ENCODE results near the gene MINAR2. TPM values are rescaled to one million over a fixed set of nuclear protein-coding genes. Genes with fewer than 3 reads are reported as not detected.

MINAR2 gene, protein sequence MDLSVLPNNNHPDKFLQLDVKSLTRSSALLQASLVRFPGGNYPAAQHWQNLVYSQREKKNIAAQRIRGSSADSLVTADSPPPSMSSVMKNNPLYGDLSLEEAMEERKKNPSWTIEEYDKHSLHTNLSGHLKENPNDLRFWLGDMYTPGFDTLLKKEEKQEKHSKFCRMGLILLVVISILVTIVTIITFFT
- not detected in 2 replicates for total RNA-seq (2014; rRNA removed; shearing (Covaris generic))

DNA sequence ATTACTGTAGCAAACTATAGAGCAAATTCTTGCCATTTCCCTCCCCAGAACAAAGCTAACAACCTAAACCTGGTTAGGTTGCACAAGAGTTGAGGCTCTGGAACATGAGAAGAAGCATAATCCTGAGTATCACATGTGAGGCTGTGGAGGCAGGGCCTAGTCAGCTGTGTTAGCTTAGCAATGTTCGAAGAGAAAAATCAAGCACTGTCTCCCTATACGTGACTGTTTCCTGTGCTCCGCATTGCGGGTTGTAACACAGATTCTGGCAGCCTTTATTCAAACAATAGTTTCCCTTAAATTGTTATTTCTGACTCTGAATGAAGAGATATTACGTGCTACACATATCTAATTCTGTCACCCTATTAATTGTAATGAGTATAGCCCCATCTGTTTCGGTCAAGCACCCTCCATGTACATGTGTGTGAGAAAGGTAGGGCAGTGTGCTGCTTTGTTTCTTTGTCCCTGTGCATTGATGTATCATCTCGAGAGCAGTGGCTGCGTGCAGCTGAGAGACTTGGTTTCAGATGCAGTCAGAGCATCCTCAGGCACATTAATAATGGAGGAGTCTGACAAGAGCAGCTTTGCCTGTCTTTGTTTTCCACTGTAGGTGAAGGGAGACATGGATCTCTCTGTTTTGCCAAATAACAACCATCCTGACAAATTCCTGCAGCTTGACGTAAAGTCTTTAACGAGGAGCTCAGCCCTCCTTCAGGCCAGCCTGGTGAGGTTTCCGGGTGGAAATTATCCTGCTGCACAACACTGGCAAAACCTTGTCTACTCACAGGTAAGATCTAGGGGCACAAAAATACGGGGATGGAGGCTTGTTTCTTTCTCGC, at the start of gene MINAR2:
TSS of gene MINAR2 (plus strand) at position 523 of the 836 bp plus-strand sequence. CDS start at position 620, 97 bp downstream.
- no peak for DNase-seq (ENCODE audit: low read depth)

DNA sequence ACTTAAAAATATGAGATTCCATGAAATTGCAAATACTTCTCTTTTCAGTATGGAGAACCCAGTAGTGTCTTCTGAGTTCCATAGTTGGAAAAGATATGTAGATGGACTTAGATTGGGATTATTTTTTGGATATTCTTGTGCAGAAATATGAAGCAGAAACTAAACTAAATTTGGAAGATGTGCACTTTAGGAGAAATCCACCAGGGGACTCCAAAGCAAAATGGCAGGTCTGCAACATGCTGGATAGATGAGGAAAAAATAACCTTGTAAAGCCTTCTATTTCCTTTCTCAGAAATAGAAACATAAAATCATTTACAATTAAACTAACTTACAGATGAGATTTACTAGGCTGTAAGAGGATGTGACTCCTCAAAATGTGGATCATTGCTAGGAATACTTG, 49.2 kb upstream of the MINAR2 start:
- no peak for DNase-seq (ENCODE audit: low read depth)

DNA sequence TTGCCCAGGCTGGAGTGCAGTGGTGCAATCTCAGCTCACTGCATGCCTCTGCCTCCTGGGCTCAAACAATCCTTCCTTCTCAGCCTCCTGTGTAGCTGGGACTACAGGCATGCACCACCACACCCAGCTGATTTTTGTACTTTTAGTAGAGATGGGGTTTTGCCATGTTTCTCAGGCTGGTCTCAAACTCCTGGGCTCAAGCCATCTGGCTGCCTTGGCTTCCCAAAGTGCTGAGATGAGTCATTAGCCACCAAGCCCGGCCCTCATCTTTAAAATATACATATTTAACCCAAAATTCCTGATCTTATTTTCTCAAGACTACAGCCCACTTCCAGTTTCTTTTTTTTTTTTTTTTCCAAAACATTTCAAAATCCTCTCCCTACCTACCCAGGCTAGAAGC, 31.7 kb upstream of the MINAR2 start:
- DNase-seq (ENCODE audit: low read depth) = no peak

DNA sequence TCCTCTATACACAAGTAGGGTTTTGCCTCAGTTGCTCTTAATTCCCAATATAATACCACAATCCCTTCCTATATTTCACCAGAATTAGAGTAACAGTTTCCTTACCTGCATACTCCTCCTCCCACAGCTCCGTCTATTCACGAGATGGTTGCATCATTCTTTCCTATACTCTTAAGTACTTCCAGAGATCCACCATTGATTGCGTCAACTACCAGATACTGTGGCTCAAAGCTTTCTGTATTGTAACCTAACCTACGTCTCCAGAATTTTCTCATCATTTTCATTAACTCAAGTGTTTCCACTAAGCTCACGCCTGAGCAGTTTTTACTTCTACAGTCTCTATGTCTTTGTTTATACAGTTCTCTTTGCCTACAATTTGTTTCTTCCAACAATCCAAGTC, 31.2 kb upstream of the MINAR2 start:
- DNase-seq (ENCODE audit: low read depth) = no peak

DNA sequence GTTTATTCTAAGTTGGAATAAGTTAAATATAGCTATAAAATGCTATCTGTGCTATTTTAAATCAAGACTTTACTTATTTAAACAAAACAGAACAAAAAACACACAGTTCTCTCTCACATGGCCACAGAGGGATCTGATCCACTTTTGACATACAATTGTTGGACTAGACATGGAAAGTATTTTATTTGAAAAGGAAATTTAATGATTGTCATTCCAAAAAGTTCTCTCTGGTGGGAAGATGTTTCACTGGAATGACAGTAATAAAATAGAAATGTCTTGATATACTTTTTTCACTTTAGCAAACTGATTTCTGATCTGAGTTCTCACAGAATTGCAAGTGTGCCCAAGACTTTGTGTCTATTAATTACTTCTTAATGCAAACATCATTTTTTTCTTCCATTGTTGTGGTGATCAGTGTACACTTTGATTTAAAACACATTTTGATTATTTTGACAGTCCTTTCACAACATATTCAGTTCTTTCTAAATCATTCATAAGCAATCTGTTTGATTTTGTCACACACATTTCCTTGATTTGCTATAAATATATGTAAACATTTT, 30.1 kb upstream of the MINAR2 start:
- no peak for DNase-seq (ENCODE audit: low read depth)

DNA sequence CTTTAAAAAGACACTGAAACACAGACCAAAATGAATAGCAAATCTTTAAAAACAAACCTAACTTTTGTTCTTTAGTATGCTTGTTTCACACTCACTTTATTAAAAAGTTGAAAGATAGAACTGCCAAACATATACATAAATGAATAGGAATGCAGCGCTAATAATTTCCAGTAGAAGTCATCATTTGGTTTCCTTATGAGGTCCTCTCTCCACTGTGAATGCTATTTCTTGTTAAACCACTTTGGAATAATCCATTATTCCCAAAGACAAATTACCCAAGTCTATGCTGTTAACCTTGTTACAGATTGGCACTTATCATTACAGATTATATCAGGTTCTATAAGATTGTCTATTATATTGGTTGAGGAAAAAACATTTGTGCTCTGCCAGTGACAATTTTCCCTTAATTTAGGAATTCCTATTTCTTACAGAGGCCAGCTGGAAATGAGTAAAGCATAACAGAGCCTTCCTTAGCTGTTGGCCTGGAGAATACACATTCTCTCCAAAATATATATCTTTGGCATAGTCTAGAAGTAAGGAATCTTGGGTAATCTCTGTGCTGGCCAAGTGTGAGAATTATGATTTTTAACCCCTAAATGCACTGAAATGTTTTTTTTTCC, 29.3 kb upstream of the MINAR2 start:
- DNase-seq (ENCODE audit: low read depth) = no peak

DNA sequence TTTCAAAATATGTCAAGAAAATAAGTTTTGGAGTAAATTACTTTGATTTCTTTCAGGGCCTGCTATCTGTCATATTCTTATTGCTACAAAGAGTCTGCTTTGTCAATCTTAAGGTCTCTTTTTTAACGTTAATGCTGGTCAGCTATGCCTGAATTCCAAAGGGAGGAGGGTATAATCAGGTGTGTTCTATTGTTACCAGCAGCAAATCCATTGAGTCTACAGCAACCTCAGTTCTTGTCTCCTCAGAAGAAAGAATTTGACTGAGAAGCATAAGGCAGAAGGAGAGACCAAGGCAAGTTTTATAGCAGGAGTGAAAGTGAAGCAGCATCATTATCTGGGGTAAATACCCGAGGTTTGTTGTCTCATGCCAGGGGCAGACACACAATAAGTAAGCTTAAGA, 23.7 kb upstream of the MINAR2 start:
- no peak for DNase-seq (ENCODE audit: low read depth)

DNA sequence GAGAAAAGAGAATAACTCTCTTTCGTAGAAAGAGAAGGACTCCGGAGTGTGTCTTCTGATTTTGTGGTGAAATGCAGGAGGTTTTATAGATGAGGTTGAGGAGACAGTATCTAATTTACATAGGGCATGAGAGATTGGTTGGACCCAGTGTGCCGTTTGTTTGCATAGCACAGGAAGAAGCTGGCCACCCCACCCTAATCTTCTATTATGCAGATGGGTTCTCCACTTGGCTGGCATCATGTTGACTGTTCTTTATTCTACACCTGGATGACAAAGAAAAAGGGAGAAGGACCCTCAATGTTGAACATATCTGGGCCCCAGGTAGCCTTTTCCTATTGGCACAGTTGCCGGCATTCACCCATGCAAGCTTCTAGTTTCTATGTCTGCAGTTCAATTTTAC, 23.2 kb upstream of the MINAR2 start:
- DNase-seq (ENCODE audit: low read depth) = no peak

DNA sequence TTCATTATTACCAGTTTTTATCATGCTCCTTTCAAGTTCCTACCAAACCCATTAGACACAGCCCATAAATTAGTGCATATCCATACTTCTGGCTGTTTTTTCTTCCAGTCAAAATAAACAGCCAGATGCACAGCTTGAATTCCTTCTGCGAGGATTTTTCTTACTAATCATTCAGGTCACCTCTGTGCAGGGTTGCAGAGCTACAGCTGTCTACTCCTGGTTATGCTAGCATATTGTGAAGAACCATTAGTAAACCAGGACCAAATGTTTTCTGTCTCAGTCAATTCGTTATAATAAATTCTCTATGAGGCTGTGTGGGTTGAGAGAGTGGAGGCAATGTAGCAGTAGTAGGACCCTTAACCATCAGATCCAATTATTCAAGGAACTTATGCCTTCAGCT, 8.1 kb upstream of the MINAR2 start:
- DNase-seq (ENCODE audit: low read depth) = no peak

DNA sequence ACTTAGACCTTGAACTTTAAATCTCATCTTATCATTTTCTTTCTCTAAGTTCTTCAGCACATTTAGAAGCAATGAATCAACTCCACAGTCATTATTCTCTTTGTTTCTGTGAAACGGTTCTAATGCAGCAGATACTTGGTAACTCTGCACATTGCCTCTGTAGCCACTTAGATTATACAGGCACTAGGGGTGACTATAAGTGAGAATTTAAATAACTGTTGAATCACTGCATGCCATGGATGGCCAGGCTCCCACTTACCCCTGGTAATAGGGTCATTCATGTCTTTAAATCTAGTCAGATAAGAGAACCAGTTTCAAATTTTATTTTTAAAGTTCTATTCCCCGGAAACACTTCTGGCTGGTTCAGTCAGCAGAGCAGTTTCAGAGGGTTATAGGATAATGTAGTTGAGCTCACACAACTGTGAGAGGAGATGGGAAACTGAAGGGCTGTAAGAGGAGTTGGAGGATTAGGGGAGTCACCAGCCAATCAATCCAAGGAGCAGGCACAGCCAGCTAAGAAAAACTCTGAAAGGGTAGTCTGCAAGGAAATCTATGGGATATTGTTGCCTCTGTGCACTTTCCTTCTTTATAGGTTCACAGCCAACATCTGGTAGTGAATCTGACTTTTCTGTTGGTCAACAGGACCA, 4.2 kb upstream of the MINAR2 start:
- DNase-seq (ENCODE audit: low read depth) = no peak

DNA sequence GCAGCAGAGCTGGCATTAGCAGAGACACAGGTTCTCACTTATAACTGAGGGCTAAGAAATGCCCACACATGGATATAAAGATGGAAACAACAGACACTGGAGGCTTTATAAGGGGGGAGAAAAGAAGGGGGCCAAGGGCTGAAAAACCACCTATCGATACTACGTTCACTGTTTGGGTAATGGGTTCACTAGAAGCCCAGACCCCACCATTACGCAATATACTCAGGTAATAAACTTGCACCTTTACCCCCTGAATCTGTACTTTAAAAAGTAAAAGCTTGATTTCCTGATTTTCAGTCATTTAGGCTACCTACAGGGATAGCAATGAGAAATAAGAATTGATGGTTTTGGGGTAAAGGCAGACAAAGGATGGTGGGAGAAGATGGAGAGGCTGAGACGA, 1.9 kb upstream of the MINAR2 start:
- no peak for DNase-seq (ENCODE audit: low read depth)

DNA sequence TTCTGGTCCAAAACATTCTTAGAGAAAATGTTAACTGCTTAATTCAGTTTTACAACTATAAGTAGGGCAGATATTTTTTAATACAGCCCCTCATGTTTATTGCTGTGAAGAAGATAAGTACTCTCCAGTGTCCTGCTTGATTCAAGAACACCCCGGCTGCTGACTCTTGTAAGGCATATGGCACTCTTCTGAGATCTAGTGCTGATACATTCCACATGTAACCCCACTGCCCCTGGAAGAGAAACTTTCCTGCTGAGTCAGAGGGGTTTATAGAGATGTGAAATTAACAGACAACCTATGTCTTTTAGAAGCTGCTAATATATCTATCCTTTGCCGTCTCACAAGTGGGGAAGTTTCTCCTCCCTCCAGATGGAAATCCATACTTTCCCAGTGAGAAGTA, 1.0 kb upstream of the MINAR2 start:
- no peak for DNase-seq (ENCODE audit: low read depth)

DNA sequence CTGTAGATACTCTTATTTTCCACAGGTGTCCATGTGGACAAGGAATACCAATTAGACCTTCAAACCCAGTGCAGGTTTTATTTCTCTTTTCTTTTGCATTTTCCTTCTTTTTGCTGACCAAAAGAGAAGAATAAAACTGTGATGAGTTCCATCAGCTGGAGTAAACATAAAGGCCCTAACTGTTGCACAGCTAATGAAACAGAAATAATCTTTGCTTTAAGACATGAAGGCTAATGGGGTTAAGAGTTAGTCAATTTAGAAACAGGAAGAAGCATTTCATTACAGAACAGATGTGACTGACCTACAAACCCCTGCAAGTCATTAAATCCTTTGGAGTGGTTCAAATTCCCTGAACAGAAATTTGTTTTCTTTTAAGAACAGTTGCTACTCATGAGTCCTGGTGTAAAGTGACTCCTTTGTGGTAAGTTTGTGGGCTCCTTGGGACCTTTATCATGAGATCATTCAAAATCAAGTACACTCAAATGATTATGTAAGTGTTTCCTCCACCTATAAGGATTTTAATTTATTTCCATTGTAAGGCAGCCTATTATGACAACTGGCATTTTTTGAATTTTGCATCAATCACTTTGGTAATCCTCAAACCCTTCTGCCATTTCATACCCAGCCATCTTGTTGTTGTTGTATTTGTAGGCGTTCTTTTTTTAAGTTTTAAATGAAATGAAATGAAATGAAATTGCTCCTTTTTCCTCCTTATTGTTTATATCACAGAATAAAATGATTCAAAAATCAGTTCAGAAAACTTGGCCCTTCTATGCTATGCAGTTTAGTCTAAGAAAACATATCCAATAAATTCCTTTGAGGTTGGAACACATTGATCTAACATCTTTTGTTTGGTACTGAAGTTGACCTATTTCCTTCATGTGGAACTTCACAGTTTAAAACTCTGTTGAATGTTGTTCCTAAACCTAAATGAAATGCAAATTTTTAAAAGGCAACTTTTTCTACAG, 1.3 kb downstream of the MINAR2 start:
- no peak for DNase-seq (ENCODE audit: low read depth)

DNA sequence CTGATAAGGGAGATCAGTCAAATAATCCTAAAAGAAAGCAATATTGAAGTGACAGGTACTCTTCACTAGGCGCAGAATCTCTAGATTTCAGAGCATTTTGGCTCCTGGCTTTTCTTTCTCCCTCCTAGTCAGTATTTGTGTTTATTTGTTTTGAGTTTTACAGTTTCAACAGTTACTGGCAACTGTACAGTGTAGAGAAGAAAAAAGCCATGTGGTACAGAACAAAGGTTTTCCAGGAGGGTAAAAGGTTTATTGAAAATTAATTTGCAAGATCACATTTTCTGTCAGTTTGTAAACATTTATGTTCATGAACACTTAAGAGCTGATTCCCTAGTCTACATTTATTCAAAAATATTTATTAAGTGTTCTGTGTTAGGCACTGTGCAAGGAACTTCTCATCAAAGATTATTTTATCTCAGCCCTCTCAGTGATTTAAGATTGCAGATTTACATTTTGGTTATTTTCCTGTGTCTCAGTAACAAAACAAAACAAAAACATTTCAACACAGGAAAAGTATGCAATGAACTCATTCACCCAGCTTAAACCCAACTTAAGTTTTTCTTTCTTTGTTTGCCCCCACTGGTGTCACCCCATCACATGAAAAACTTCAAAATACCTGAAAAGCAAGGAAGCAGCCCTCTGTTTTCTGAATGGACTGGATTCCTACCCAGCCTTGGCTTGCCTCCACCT, 12.9 kb downstream of the MINAR2 start:
- DNase-seq (ENCODE audit: low read depth) = no peak

DNA sequence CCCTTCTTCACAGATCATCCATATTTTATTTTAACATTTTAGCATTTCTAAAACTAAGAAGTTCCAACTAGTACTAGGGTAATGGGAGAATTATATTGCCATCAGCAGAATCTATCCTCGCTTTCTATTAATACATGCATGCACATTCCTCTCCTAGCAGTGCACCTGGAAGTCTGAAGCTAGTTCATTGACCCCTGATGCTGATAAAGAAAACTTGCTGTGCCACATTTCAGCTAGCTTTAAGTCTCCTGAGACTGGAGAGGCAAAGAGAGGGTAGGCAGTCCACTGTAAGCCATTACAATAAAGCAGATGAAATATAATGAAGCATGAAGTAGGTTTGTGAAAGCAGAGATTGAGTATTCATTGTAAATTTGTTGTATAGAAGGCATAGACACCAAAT, 15.8 kb downstream of the MINAR2 start:
- no peak for DNase-seq (ENCODE audit: low read depth)

DNA sequence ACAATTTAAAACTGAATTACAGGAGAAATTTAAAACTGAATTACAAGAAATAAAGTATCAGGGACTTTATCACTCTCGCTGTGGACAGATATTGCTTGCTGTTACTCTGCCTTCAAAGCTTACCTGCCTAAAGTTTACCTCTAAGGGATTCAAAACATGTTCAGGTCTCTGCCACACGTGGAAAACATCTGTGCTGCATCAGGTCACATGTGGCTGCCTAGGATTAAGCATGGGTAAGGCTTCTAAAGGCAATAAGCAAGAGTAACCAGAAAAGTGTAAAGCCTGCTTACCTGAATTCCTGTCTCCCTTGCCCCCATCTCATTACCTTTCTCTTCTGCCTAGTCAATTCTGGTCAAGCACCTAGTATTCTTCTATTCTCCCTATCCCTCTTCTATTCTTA, 18.9 kb downstream of the MINAR2 start:
- DNase-seq (ENCODE audit: low read depth) = no peak

DNA sequence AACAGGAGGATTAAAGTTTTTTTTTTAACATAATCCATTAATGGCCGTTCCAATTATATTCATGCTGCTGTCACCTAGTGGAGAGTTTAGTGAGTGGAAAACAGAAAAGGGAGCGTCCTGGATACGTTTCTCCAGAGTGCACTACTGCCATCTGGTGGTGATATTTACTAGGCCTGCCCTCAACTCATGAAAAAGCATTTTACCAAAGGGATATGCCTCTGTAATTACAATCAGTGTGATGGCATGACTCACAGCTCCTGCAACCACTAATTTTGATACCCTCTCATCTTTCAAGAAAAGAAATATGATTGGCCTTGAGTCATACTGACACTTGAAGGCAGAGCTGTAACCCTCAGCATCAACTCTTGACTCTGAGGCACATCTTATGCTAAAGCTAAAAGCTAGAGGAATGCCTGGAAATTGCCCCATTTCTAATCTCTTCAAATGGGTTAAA, 20.1 kb downstream of the MINAR2 start:
- DNase-seq (ENCODE audit: low read depth) = peak; percentile 74

DNA sequence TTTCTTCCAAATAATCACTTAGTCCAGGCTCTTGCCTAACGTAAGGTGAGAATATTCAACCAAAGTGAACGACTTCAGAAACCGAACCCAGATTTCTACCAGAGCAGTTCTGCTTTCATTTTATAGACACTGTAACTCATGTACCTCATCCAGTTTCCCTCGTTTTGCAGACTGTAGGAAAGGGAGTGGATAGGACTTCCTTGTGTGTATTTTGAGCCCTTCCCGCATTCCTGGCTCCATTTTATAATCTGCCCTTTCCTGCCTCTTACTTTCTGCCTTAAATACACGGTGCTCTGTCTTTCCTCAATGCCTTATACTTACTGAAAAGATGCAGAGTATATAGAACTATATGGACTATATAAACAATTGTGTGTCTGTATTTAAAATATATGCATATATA, 20.8 kb downstream of the MINAR2 start:
- DNase-seq (ENCODE audit: low read depth) = no peak

DNA sequence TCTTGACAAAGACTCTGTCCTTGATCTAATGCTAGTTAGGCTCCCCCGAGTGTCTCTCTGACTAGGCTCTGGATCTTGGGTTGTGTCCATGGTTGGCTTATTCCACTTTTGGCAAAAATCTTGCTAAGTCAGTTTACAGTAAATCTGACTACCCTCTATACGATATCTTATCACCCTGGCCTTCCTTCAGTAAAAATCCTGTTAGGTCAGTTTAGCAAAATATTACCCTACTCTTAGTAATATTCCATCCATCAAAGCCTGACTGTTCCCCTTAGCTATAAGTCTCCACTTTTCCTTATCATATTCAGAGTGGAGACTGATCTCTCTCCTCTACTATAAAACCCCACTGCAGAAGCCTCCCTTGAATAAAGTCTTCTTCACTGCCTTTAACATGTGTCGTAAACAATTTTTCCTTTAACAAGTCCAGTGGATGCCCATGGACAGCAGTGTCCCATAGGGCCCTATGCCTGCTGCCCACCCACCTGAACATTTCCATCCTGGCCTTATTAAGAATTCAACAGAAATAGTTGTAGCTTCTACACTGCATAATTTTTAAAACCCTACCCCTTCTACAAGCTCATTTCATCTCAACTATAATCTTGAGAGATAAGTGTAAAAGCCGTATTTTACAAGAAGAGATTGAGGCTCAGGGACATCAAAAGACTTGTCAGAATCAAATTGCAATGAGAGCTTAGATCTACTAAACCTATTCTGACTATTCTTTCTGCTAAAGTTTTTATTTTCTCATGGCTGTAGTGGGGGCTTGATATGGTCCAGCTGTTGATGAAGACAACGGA, 22.3 kb downstream of the MINAR2 start:
- DNase-seq (ENCODE audit: low read depth) = no peak
